GM21529 (cell line): Measurements from ENCODE around the gene ERFE.

Experiments used
- ATAC-seq: cut with Tn5 transposase; IDR thresholded peaks from one replicate; pipeline ENCODE4 v1.9.1; 2021; ENCODE audit not compliant: unreplicated experiment

The ERFE gene

DNA sequence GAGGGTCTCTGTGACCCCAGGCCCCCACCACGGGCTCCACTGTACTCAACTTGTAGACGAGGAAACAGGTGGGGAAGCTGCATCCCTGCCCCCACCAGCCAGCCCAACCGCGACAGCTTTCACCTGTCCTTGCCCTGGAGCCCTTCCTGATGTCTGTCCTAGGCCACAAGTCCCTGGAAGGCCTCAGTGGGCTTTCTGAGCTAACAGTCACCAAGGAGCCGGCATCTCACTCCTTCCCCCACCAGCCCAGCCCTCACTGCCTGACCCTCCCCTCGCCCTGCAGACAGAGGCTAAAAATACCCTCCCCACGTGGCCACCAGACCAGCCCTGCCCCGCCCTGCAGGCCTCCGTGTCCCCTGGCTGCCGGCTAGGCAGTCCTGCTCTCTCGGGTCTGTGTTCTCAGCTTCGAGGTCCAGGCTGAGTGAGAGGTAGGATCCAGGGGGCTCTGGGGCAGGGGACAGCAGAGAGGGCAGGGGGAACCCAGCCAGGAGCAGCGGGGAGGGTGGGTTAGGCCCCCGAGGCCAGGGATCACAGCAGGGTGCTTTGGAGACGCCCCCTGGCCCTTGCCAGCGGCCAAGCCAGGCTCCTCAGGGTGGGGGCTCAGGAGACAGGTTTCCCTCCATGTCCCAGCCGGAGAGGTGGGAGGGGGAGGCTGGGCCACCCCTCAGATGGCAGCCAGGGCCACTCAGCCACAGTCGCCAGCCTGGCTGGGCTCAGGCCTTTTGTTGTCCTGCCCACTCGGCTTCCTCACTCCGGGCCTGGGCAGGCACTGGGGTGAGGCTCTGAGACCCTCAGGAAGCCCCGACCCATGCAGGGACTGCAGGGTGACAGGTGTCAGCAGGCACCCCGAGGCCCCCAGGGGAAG, 20.2 kb upstream of the ERFE start, which contains the start of gene KLHL30:
TSS of gene KLHL30 (plus strand) at position 338 of the 865 bp plus-strand sequence. CDS start 2,087 bp downstream, outside the sequence.
- no peak for ATAC-seq

DNA sequence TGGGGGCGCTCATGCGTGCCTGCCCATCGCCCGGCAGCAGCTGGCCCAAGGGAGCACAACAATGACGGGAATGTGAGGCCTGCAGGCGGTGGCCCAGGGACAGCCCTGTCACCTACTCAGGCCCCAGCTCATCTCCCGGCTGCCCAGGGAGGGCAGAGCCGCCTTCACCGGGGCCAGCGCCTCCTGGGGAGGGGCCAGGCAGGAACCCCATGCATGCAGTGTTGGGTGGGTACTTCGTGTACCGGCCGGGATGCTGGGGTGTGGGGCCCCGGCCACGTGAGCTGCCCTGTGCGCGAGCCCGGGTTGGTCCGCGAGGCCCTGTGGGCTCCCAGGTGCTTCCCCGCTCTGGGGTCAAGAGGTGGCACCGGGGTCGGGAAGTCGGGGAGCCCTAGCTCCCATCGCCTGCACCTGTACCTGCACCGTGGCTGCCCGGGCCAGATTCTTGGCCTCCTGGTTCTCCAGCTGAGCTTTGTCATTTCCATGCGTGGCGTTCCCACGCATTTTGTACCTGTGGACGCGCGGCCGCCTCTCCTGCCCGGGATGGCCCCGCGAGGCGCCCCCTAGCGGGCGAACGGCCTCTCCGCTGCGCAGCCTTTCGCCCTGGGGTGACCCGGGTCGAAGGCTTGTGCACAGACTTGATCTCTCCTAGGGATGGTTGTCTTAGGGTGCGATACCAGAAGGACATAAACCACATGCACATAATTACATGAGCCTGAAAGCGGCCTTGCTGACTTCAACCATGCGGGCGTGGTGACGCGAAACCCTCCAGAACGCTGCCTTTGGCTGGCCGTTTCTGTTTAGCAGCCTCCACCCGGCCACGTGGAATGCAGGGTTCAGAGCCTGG, 19.4 kb upstream of the ERFE start:
- no peak for ATAC-seq

DNA sequence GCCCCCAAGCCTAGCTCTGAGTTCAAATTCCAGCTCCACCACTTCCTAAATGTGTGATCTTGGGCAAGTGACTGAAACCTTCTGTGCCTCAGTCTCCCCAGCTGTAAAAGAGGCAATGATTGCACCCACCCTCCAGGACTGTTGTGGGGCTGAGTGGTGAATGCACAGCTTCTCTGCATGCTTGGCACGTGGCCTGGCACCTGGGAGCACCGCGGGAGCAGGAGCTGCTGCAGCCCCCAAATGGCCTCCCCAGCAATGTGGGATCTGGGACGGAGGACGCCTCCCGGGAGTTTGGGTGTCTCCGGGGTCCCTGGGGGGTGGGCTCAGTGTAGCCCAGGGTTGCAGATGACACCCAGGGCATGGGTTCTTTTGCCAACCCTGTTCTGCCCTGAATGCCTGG, 18.7 kb upstream of the ERFE start:
- ATAC-seq, result no peak

DNA sequence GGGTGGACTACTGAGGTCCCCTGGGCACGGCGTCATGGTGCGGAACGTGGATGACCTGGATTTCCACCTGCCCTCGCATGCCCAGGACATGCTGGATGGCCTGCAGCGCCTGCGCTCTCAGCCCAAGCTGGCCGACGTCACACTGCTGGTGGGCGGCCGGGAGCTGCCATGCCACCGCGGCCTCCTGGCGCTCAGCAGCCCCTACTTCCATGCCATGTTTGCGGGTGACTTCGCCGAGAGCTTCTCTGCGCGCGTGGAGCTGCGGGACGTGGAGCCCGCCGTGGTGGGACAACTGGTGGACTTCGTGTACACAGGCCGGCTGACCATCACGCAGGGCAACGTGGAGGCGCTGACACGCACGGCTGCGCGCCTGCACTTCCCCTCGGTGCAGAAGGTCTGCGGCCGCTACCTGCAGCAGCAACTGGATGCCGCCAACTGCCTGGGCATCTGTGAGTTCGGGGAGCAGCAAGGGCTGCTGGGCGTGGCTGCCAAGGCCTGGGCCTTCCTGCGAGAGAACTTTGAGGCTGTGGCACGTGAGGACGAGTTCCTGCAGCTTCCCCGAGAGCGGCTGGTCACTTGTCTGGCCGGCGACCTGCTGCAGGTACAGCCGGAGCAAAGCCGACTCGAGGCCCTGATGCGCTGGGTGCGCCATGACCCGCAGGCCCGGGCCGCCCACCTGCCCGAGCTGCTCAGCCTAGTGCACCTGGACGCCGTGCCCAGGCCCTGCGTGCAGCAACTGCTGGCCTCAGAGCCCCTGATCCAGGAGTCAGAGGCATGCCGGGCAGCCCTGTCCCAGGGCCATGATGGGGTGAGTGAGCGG, 17.8 kb upstream of the ERFE start:
- ATAC-seq, result no peak

DNA sequence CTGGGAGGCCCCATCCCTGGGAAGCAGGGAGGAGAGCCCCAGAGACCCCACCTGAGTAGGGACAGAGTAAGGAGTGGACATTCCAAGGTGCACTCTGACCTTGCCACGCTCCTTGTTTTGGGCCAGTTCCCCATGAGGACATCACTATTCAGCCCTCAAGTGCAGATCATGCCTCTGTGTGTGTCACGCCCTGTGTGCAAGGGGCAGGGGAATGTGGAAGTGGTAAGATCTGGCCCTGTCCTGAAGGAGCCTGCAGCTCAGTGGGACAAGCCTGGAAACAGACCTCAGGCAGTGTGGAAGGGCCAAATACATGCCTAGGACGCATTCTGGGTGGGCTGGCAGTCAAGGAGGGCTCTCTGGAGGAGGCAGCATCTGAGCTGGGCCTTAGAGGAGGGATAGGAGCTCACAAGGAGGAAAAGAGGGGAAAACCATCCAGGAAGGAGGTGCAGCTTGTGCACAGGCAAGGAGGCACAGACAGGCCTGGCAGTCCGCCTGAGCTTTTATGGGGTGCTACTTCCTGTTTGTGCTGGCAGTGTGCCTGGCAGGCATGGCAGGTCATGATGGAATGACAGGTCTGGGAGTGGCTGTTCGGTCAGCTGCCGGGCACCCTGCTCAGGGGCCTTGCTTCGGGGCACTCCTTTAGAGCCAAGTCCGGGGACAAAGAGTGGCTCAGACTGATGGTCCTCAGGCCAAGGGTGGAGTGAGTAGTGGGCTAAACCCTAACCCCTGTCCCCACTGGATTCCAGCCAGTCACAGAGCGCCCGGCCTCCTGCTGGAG, 17.0 kb upstream of the ERFE start:
- ATAC-seq, result no peak

DNA sequence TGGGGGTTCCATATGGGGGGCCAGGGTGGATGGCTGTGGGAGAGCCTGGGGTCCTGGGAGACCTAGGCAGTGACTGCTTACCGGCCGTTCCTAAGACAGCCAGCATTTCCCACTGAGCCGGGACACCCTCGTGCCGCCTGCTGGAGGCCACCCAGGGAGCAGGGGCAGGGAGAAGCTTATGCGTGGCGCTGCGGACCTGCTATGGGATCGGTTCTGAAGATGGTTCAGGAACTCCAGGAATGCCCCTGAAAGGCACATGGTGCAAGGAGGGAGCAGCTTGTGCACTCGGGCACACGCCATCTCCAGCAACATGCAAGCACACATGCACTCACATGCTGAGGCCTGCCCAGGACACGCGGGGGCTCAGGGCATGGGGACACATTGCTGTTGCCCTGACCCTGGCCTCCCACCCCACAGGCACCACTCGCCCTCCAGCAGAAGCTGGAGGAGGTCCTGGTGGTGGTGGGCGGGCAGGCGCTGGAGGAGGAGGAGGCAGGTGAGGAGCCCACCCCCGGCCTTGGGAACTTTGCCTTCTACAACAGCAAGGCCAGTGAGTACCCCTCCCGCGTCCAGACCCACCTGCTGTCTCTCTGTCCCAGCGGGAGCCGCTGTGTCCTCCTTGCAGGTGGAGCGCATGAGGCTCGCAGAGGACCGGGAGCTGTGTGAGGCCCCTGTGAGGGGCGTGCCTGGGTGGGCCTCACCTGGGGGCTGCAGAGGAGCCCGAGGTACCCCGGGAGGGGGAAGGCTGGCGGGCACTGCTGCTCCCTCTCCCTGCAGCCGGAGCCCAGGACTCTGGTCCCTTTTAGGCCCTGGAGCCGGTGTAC, 16.2 kb upstream of the ERFE start:
- ATAC-seq, result no peak

DNA sequence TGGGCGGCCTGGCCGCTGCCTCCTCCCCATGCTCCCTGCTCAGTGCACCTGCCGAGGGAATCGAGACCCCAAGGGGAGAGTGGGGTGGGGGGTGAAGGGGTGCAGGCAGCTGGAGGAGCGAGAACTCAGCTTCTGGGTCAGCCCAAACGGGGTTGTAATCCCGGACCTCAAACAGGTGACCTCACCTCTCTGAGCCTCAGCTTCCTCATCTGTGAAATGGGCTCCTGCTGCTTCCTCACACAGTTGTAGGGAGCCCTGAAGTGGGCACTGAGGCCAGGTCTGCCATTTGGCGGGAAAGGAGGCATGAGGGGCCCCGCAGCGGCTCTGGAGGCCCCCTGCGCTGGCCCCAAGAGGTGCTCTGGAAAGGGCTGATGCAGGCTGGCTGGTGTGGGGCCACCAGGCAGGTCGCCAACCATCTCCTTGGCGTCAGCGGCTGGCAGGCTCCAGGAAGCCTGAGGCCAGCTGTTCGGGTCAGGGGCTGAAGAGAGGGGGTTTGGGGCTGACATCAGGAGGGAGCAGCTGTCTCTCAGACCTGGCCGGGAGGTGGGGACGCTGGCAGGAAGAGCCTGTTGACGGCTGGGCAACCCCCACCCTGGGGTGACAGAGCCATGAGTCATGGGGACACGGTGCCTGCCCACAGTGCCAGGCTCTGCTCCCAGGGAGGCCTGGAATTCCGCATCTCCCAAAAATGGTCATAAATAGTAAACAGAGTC, 15.4 kb upstream of the ERFE start:
- ATAC-seq, result no peak

DNA sequence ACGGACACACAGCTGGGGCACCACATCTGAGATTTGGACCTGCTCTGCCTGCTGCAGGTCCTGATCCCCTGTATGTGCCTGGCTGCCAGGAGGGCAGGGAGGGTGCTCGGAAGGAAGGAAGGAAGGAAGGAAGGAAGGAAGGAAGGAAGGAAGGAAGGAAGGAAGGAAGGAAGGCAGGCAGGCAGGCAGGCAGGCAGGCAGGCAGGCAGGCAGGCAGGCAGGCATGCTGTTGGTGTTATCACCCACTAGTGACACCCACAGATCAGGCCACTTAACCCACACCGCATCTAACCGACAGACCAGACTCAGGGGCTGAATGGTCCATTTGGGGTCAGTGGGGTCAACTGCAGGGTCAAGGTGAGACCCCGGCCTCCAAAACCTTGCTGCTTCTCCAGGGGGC, 14.5 kb upstream of the ERFE start:
- no peak for ATAC-seq

DNA sequence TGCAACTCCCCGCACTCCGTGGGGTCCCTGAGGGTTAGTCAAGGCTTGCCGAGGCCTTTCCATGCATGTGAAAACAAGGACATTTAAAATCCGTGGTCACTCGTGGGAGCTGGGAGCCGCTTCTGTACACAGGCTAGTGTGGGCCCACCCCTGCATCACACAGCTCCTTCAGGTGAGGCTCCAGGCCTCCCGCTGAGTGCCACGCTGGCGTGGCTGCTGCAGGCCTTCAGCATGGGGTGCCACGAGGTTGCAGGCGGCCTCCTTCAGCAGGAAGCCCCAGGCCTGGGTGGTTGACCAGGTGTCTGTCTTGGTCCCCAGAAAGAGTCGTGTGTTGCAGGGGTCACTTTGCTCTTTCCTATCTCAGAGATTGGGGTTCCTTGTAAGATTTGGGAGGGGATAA, 13.7 kb upstream of the ERFE start:
- no peak for ATAC-seq

DNA sequence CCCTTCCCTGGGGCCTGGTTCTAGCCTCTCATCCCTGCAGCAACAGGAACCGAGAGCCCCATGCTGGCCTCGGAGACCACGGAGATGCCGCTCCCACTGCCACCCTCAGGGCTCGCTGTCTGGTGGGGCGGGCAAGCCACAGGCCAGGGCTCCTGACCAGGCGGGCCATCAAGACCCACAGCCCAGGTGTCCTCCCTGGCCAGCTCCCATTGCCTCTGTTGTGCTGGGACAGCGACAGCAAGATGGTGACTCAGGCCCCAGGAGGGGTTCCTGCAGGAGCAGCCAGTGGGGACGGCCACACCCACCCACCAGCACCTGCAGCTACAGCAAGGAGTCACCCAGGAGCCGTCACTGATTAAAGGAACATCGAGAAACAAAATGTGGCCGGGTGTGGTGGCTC, 12.9 kb upstream of the ERFE start:
- no peak for ATAC-seq

DNA sequence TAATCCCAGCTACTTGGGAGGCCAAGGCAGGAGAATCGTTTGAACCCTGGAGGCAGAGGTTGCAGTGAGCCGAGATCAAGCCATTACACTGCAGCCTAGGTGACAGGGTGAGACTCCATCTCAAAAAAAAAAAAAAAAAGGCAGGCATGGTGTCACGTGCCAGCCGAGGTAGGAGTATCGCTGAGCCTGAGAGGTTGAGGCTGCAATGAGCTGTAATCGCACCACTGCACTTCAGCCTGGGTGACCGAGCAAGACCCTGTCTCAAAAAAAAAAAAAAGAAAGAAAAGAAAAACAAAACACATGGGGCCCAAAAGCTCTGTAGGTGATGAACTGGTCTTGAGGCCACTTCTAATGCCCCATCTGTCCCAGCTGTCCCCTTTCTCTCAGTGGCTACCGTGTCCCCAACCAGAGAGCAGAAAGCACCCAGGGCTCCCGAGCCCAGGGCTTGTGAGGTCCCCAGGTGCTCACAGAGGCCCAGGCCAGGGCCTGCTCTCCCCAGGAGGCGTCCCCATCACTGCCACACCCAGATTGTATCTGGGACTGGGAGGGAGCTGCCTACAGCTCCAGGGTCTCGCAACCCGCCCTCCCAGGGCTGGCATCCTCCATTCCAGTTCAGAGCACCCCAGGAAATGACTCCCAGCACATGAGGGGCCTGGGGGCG, 11.8 kb upstream of the ERFE start:
- ATAC-seq, result no peak

DNA sequence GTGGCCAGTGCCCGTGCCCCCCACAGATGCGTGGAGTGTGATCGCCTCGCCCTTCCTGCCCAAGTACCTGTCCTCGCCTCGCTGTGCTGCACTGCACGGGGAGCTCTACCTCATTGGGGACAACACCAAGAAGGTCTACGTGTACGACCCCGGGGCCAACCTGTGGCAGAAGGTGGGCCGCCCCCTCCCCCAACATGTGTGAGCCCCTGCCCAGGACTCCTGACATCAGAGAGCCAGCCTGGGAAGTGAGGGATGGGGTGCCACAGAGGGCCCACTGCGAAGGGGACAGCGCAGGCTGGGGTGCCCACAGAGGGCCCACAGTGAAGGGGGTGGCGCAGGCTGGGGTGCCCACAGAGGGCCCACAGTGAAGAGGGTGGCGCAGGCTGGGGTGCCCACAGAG, 9.8 kb upstream of the ERFE start:
- no peak for ATAC-seq

DNA sequence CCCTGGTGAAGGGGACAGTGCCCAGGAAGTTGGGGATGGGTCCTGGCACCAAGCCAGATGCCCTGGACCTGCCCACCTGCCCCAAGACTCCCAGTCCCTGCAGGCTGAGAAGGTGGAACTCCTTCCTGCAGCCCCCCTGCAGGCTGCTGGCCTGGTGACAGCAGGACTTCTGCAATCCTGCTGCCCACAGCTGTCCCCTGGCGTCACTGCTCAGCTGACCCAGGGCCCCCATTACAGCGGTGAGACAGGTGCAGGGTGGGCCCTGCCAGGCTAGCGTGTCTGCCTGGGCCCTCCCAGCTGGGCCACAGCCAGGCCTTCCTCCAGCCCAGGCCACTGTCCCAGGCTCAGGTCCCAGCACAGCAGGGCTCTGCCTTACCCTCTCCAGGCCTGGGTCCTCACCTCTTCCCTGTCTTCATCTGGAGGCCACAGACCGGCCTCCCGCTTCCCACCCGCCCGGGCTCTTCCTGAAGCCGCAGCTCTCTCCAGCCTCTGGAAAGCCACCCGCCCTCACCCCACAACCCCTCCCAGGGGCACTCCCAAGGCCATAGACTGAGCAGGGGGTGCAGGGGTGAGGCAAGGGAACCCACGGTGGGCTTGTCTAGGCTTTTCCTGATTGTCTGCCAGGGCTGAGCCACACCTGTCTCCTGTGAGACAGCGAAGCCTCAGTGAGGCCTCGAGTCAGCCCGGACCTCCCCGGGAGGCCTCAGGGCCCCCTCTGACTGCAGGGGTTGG, 8.8 kb upstream of the ERFE start:
- ATAC-seq, result no peak

DNA sequence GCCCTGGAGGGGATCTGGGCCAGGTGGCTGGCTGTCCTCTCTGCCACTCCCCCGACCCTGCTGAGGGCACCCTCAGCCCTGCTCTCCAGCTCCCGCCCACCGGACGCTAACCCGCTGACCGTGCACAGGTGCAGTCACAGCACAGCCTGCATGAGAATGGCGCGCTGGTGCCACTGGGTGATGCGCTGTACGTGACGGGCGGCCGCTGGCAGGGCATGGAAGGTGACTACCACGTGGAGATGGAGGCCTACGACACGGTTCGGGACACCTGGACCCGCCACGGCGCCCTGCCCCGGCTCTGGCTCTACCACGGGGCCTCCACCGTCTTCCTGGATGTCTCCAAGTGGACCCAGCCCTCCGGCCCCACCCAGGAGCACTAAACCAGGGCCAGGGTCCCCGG, 8.1 kb upstream of the ERFE start:
- no peak for ATAC-seq

DNA sequence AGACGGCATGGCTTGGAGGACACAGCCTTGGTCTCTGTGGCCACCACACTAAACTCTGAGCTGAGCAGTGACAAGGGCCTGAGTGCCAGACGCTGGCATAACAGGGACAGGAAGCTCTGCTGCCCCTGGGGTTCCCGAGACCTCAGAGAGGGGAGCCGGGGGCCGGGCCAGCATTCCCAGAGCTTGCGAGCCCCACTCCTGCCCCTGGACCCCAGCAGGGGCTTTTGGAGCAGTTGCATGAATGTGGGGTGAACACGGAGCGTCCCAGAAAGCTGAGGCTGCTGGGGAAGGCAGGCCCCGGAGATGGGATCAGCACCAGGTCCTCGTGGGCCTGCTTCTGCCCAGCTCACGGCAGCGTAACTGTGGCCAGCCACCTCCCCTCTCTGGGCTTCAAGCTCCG, 7.6 kb upstream of the ERFE start:
- ATAC-seq, result no peak

DNA sequence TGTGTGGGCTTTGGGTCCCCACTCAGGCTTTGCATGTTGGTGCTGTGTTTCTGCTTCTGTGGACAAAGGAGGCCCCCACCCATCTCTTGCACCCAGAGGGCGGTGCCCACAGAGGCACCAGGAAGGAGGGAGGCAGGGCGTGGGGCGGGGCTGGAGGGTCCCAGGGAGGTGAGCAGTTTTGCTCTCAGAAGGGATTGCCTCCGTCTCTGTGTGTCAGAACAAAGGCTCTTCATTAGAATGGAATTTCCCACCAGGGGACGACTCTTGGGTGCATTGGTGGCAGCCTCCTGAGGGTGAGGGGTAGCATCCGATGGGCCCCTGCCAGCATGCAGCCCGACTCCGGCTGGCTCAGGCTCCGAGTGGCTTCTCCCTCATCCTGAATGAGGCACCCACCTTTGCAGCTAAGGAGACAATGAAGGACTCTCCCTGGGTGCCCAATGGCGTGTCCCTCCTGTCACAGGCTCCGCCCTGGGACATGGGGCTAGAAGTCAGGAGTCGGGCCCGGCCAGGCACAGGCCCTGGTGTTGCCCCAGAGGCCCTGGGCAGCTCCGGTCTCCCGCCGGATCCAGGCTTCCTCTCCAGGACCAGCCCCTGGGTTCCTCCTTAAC, 7.0 kb upstream of the ERFE start:
- ATAC-seq, result no peak
